GM12891 (cell line): ENCODE data around the gene IL5RA.

Source experiments
- DNase-seq: peaks from one replicate; pipeline ENCODE4 v3.0.0; 2011; ENCODE audit warnings: low spot score; ENCODE audit not compliant: insufficient read length
- FAIRE-seq: peaks from 2 replicates; lab custom pipeline; 2011; peaks lifted over from hg19 to GRCh38; lab: Jason Lieb, UNC
- PAX5 ChIP-seq: IDR thresholded peaks from 2 replicates; pipeline ENCODE4 v1.6.1; 2011; ENCODE audit warnings: low read length, moderate library complexity, mild to moderate bottlenecking; ENCODE audit not compliant: insufficient read depth, severe bottlenecking
- POLR2A ChIP-seq: IDR thresholded peaks from 2 replicates; pipeline ENCODE4 v1.6.1; 2011; ENCODE audit warnings: low read depth, low read length, control low read depth
- POLR2AphosphoS5 ChIP-seq: IDR thresholded peaks from 2 replicates; pipeline ENCODE4 v1.6.1; 2011; ENCODE audit warnings: low read depth, low read length, control low read depth
- POU2F2 ChIP-seq: IDR thresholded peaks from 2 replicates; pipeline ENCODE4 v1.6.1; 2011; ENCODE audit warnings: low read depth, mild to moderate bottlenecking, control low read depth, low read length, moderate library complexity
- SPI1 ChIP-seq: IDR thresholded peaks from 2 replicates; pipeline ENCODE4 v1.6.1; 2011; ENCODE audit warnings: low read depth, low read length, control low read depth
- TAF1 ChIP-seq: IDR thresholded peaks from 2 replicates; pipeline ENCODE4 v1.6.1; 2011; ENCODE audit warnings: low read depth, low read length, control low read depth

The IL5RA gene

GRCh38 chr3:3107858-3108257 lies 2.3 kb downstream of the IL5RA start:
- FAIRE-seq = no peak
- no peak for DNase-seq

GRCh38 chr3:3107181-3107580 lies 3.0 kb downstream of the IL5RA start:
- TF ChIP-seq POU2F2 (no peak), SPI1 (no peak), TAF1 (no peak), POLR2AphosphoS5 (no peak), PAX5 (no peak), POLR2A (no peak)
- FAIRE-seq (no peak), DNase-seq (no peak)

More at GRCh38 chr3:3107858-3108257, 2.3 kb downstream of the IL5RA start:
- no peak for TF ChIP-seq POLR2AphosphoS5
- TF ChIP-seq POLR2A = no peak
- no peak for TF ChIP-seq TAF1
- no peak for TF ChIP-seq POU2F2
- no peak for TF ChIP-seq SPI1
- no peak for TF ChIP-seq PAX5

GRCh38 chr3:3105815-3106214 lies 4.4 kb downstream of the IL5RA start:
- no peak for TF ChIP-seq TAF1
- DNase-seq = no peak
- FAIRE-seq = no peak

- no peak for TF ChIP-seq POU2F2
- TF ChIP-seq SPI1 = no peak
- no peak for TF ChIP-seq PAX5
- TF ChIP-seq POLR2A = no peak
- TF ChIP-seq TAF1 = no peak
- TF ChIP-seq POLR2AphosphoS5 = no peak
- FAIRE-seq (no peak), DNase-seq (no peak)
Observed at GRCh38 chr3:3105246-3105645, 4.9 kb downstream of the IL5RA start.

- TF ChIP-seq POU2F2 = no peak
- no peak for TF ChIP-seq PAX5
- TF ChIP-seq POLR2A = no peak
- no peak for TF ChIP-seq POLR2AphosphoS5
- TF ChIP-seq TAF1 = no peak
- peak; percentile 27; the same call in 1 of the 2 replicates for TF ChIP-seq SPI1
- peak; percentile 16 for FAIRE-seq
- DNase-seq = no peak
Observed at GRCh38 chr3:3102751-3103150, 7.4 kb downstream of the IL5RA start.

GRCh38 chr3:3101660-3102458 lies 8.3 kb downstream of the IL5RA start:
- no peak for TF ChIP-seq TAF1
- TF ChIP-seq SPI1 = peak; percentile 74
- peak; percentile 56 for FAIRE-seq

GRCh38 chr3:3097958-3098357 lies 12.2 kb downstream of the IL5RA start:
- no peak for TF ChIP-seq PAX5
- no peak for DNase-seq
- no peak for FAIRE-seq

More at GRCh38 chr3:3101660-3102458, 8.3 kb downstream of the IL5RA start:
- no peak for DNase-seq

- FAIRE-seq = peak; percentile 98
- peak; percentile 32 for DNase-seq
- no peak for TF ChIP-seq POLR2AphosphoS5
- TF ChIP-seq POLR2A = no peak
- TF ChIP-seq POU2F2 = peak; percentile 25; the same call in 1 of the 2 replicates
- TF ChIP-seq SPI1 = peak; percentile 100
- TF ChIP-seq PAX5 = no peak
Observed at GRCh38 chr3:3089017-3089416, 21.2 kb downstream of the IL5RA start.

GRCh38 chr3:3087716-3088465 lies 22.3 kb downstream of the IL5RA start:
- TF ChIP-seq POLR2A (no peak), PAX5 (no peak), POU2F2 (no peak), POLR2AphosphoS5 (no peak), SPI1 (no peak), TAF1 (no peak)
- peak; percentile 87 for FAIRE-seq

GRCh38 chr3:3087279-3087678 lies 22.9 kb downstream of the IL5RA start:
- FAIRE-seq = no peak
- TF ChIP-seq PAX5 (no peak), POLR2AphosphoS5 (no peak)
- DNase-seq = no peak

More at GRCh38 chr3:3087716-3088465, 22.3 kb downstream of the IL5RA start:
- no peak for DNase-seq
